ENCODE measurements around the gene FARSB.

DNA sequence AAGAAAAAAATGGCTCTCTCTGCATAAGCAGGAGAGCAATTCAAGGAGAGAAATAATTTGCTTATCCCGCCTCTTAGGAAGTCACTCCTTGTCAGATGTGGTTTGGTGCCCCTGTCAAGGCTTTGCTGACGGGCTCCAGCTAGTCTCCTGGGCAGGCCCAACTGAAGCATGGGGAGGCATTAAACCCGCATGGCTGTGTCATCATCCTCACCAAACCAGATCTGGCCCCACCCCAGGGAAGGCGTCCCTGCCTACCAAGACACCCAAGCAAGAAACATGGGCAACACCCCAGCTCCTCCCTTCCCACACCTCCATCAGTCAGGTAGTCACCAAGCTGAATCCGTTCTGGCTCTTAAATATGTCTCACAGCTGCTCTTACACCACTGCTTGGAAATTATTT lies 123.6 kb downstream of the FARSB start:
- TF ChIP-seq, protein P1, sequence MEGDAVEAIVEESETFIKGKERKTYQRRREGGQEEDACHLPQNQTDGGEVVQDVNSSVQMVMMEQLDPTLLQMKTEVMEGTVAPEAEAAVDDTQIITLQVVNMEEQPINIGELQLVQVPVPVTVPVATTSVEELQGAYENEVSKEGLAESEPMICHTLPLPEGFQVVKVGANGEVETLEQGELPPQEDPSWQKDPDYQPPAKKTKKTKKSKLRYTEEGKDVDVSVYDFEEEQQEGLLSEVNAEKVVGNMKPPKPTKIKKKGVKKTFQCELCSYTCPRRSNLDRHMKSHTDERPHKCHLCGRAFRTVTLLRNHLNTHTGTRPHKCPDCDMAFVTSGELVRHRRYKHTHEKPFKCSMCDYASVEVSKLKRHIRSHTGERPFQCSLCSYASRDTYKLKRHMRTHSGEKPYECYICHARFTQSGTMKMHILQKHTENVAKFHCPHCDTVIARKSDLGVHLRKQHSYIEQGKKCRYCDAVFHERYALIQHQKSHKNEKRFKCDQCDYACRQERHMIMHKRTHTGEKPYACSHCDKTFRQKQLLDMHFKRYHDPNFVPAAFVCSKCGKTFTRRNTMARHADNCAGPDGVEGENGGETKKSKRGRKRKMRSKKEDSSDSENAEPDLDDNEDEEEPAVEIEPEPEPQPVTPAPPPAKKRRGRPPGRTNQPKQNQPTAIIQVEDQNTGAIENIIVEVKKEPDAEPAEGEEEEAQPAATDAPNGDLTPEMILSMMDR (conservative IDR thresholded peaks at IDR 0.05 in 1 of 2, IDR thresholded peaks at IDR 0.05 in 1 of 2; ENCODE audit: low read depth in 1 of 2, low read length in 2 of 2), result no peak
- TF ChIP-seq EZH2 (IDR thresholded peaks at IDR 0.05; ENCODE audit: low read length, missing control alignments), result no peak

Measured in fibroblast of lung (primary cell).